ENCODE data around the gene NPIPA1. TPM values are rescaled to one million over a fixed set of nuclear protein-coding genes. Genes with fewer than 3 reads are reported as not detected.

Gene NPIPA1
- total RNA-seq, result 43.4 and 55.5 TPM in 2 replicates

DNA sequence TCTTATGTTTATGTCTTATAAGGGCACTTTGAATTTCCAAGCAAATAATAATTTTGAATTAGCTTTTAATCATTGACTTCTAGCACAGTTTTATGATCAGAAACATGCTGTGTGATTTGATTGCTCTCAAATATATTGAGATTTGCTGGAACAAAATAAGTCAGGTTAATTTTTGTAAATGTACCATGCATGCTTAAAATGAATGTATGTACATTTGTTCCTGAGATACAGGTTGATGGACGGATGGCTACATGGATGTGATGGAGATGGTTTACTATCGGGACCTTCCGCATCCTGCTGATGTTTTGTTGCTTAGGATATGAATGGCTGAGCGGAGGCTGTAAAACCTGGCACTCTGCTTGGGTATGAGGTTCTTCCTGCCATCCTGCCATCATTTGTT, at the start of gene NPIPA1:
NPIPA1 (plus strand) TSS at position 301 of the 400 bp plus-strand sequence; CDS start at position 301, 0 bp downstream.

DNA sequence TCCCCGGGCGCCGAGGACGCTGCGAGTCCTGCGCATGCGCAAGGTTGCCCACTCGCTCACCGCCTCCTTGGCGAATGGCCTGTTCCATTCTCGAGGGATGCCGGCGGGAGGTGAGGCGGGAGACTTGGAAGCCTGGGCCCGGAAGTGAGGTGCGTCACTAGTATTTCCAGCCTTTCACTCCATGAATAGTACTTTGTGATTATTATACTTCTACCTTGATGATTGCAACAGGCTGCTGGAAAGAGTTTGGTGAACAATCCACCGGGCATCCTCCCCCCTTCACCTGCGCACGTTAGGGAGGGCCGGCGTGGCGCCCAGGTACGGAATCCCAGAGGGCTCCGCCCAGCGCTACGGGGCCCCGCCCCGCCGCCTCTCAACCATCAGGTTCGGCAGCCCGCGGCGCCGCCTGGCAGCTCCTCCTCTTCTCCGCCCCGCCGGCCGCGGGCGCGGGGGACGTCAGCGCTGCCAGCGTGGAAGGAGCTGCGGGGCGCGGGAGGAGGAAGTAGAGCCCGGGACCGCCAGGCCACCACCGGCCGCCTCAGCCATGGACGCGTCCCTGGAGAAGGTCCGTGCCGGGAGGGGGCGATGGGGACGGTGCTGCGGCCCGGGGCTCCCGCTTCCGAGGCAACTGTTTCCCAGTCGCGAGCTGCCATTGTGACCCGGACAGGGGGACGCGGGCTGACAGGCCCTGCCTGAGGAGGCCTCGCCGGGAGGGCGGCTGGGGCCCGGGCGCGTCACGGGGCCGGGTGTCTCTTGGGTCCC, 37.6 kb downstream of the NPIPA1 start, which contains the start of gene PDXDC1:
PDXDC1 (plus strand) TSS at position 371 of the 762 bp plus-strand sequence; CDS start at position 545, 174 bp downstream.

Other genes starting within 250 kb of the NPIPA1 start
- not detected in 2 replicates for gene PLA2G10, start 243.1 kb upstream of the NPIPA1 start, total RNA-seq
- gene NPIPA3, start 234.0 kb upstream of the NPIPA1 start, total RNA-seq, result 0.57 and 1.5 TPM in 2 replicates
- gene NPIPA2, start 194.9 kb upstream of the NPIPA1 start, total RNA-seq, result 1.5 TPM in 1 of 2 replicates, not detected in the other
- gene NOMO1, start 103.7 kb upstream of the NPIPA1 start, total RNA-seq, result 113 and 138 TPM in 2 replicates
- gene PDXDC1, start 37.6 kb downstream of the NPIPA1 start, total RNA-seq, result 80.6 and 106 TPM in 2 replicates
- gene NTAN1, start 118.6 kb downstream of the NPIPA1 start, total RNA-seq, result 46.4 and 50.4 TPM in 2 replicates
- gene RRN3, start 156.8 kb downstream of the NPIPA1 start, total RNA-seq, result 27.4 and 30.1 TPM in 2 replicates

Measured in smooth muscle cell of bladder (primary cell).